HEK293 (cell line): Measurements from ENCODE around the gene ADIPOR2.

Experiments
- CTCF ChIA-PET: fragments of 350-600 bp; formaldehyde crosslinking; extraction: SDS; loops from one replicate; lab custom pipeline; 2021; ENCODE audit warnings: antibody characterized with exemption; lab: Yijun Ruan, JAX
- POLR2A ChIA-PET: fragments of 300-600 bp; formaldehyde crosslinking; extraction: SDS; loops from one replicate; lab custom pipeline; 2020; ENCODE audit warnings: antibody characterized with exemption, inconsistent platforms; lab: Yijun Ruan, JAX
- H3K27ac ChIP-seq: fragments of 200-500 bp; sonication (Bioruptor generic); 2 replicates; pipeline ENCODE4 v1.5.1; 2014; ENCODE audit warnings: low read depth, low read length, control low read depth, inconsistent platforms; ENCODE audit errors: extremely low read depth
- H3K36me3 ChIP-seq, 2 experiments: fragments of 200-500 bp in 1 of 2; sonication (Bioruptor generic) in 1 of 2; 1 replicate in 1 of 2; 2 replicates in 1 of 2; pipeline ENCODE4 v1.5.1; 2014 to 2017; ENCODE audit warnings: inconsistent platforms in 2 of 2, low read length in 2 of 2; ENCODE audit not compliant: control insufficient read depth in 2 of 2, insufficient read depth in 1 of 2
- H3K4me1 ChIP-seq: fragments of 200-500 bp; sonication (Bioruptor generic); 2 replicates; pipeline ENCODE4 v1.5.1; 2014; ENCODE audit warnings: mild to moderate bottlenecking, low read length, inconsistent platforms; ENCODE audit not compliant: control insufficient read depth, insufficient read depth
- H3K4me3 ChIP-seq: 2 replicates; pipeline ENCODE4 v1.5.1; 2011; ENCODE audit warnings: low read depth, mild to moderate bottlenecking, control low read depth, low read length, moderate library complexity
- H3K9me3 ChIP-seq: fragments of 200-500 bp; sonication (Bioruptor generic); 2 replicates; pipeline ENCODE4 v1.5.1; 2014; ENCODE audit warnings: low read depth, low read length, inconsistent platforms; ENCODE audit not compliant: control insufficient read depth, insufficient read depth
- GLI2 ChIP-seq: fragments of 450-650 bp; formaldehyde crosslinking; IDR thresholded peaks from 2 replicates; pipeline ENCODE4; 2017; ENCODE audit warnings: missing biosample characterization, missing genetic modification characterization, low read depth, borderline replicate concordance
- IKZF3 ChIP-seq: fragments of 450-650 bp; IDR thresholded peaks from 2 replicates; pipeline ENCODE4 v1.5.0; 2018; ENCODE audit warnings: missing biosample characterization, mild to moderate bottlenecking, missing genetic modification characterization, moderate library complexity
- KLF7 ChIP-seq: fragments of 450-650 bp; formaldehyde crosslinking; IDR thresholded peaks from 2 replicates; pipeline ENCODE4 v1.5.1; 2016; ENCODE audit warnings: missing biosample characterization, missing genetic modification characterization, borderline replicate concordance
- KLF9 ChIP-seq: fragments of 450-650 bp; formaldehyde crosslinking; IDR thresholded peaks from 2 replicates; pipeline ENCODE4 v1.5.1; 2016; ENCODE audit warnings: missing biosample characterization, missing genetic modification characterization, low read depth
- PRDM6 ChIP-seq: fragments of 450-650 bp; formaldehyde crosslinking; IDR thresholded peaks from 2 replicates; pipeline ENCODE4 v1.5.1; 2017; ENCODE audit warnings: missing biosample characterization, missing genetic modification characterization
- RBAK ChIP-seq: fragments of 450-650 bp; formaldehyde crosslinking; IDR thresholded peaks from 2 replicates; pipeline ENCODE4 v1.5.1; 2016; ENCODE audit warnings: missing biosample characterization, missing genetic modification characterization
- ZBTB17 ChIP-seq: fragments of 450-650 bp; formaldehyde crosslinking; IDR thresholded peaks from 2 replicates; pipeline ENCODE4 v1.5.1; 2016; ENCODE audit warnings: missing biosample characterization, missing genetic modification characterization
- ZBTB48 ChIP-seq: fragments of 450-650 bp; formaldehyde crosslinking; IDR thresholded peaks from 2 replicates; pipeline ENCODE4 v1.5.1; 2016; ENCODE audit warnings: missing biosample characterization, missing genetic modification characterization
- ZNF146 ChIP-seq: fragments of 450-650 bp; formaldehyde crosslinking; IDR thresholded peaks from 2 replicates; pipeline ENCODE4 v1.5.1; 2016; ENCODE audit warnings: missing biosample characterization, missing genetic modification characterization
- ZNF24 ChIP-seq: fragments of 450-650 bp; formaldehyde crosslinking; IDR thresholded peaks from 2 replicates; pipeline ENCODE4 v1.5.1; 2016; ENCODE audit warnings: missing biosample characterization, missing genetic modification characterization
- ZNF266 ChIP-seq: fragments of 450-650 bp; formaldehyde crosslinking; IDR thresholded peaks from 2 replicates; pipeline ENCODE4 v1.5.1; 2016; ENCODE audit warnings: missing biosample characterization, missing genetic modification characterization, low read depth
- ZNF513 ChIP-seq: fragments of 450-650 bp; IDR thresholded peaks from 2 replicates; pipeline ENCODE4 v1.5.1; 2018; ENCODE audit warnings: missing biosample characterization, missing genetic modification characterization
- ZNF555 ChIP-seq: fragments of 450-650 bp; formaldehyde crosslinking; conservative IDR thresholded peaks from 2 replicates; pipeline ENCODE4 v1.5.1; 2017; ENCODE audit warnings: missing biosample characterization, mild to moderate bottlenecking, missing genetic modification characterization, inconsistent platforms
- ZNF621 ChIP-seq: fragments of 450-650 bp; formaldehyde crosslinking; IDR thresholded peaks from 2 replicates; pipeline ENCODE4 v1.5.1; 2017; ENCODE audit warnings: missing biosample characterization, missing genetic modification characterization
- ZNF701 ChIP-seq: fragments of 450-650 bp; formaldehyde crosslinking; IDR thresholded peaks from 2 replicates; pipeline ENCODE4 v1.5.1; 2016; ENCODE audit warnings: missing biosample characterization, missing genetic modification characterization
- ZNF768 ChIP-seq: fragments of 450-650 bp; formaldehyde crosslinking; IDR thresholded peaks from 2 replicates; pipeline ENCODE4 v1.5.1; 2018; ENCODE audit warnings: missing biosample characterization, mild to moderate bottlenecking, missing genetic modification characterization
- ZNF776 ChIP-seq: fragments of 450-650 bp; formaldehyde crosslinking; IDR thresholded peaks from 2 replicates; pipeline ENCODE4 v1.5.0; 2017; ENCODE audit warnings: missing biosample characterization, missing genetic modification characterization, borderline replicate concordance
- ZSCAN5A ChIP-seq: fragments of 450-650 bp; formaldehyde crosslinking; IDR thresholded peaks from 2 replicates; pipeline ENCODE4 v1.5.1; 2016; ENCODE audit warnings: missing biosample characterization, missing genetic modification characterization
- TF ChIP-seq, protein P1 (sequence below): fragments of 450-650 bp; formaldehyde crosslinking; IDR thresholded peaks from 2 replicates; pipeline ENCODE4 v1.5.1; 2016; ENCODE audit warnings: missing biosample characterization, missing genetic modification characterization
- TF ChIP-seq, protein P2 (sequence below): fragments of 450-650 bp; IDR thresholded peaks from 2 replicates; pipeline ENCODE4 v1.5.1; 2018; ENCODE audit warnings: missing biosample characterization, mild to moderate bottlenecking, missing genetic modification characterization
- TF ChIP-seq, protein P3 (sequence below): fragments of 450-650 bp; formaldehyde crosslinking; IDR thresholded peaks from 2 replicates; pipeline ENCODE4 v1.5.1; 2016; ENCODE audit warnings: missing biosample characterization, missing genetic modification characterization
- TF ChIP-seq, protein P4 (sequence below): fragments of 450-650 bp; formaldehyde crosslinking; IDR thresholded peaks from 2 replicates; pipeline ENCODE4 v1.5.1; 2016; ENCODE audit warnings: missing biosample characterization, missing genetic modification characterization, borderline replicate concordance

ADIPOR2 gene

GRCh38 chr12:1724250-1724649 is 33.4 kb downstream of the ADIPOR2 start (continued):
- TF ChIP-seq ZNF513 (tag by site-specific recombination) (no peak), RBAK (no peak)
- TF ChIP-seq, protein P1, sequence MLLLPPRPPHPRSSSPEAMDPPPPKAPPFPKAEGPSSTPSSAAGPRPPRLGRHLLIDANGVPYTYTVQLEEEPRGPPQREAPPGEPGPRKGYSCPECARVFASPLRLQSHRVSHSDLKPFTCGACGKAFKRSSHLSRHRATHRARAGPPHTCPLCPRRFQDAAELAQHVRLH (tag by site-specific recombination) = no peak
- TF ChIP-seq, all 188 proteins: peak for 0

GRCh38 chr12:1726753-1727152 is 35.9 kb downstream of the ADIPOR2 start:
- no peak for TF ChIP-seq ZNF24 (tag by site-specific recombination)
- TF ChIP-seq GLI2 (tag by site-specific recombination) = no peak
- no peak for TF ChIP-seq ZNF701
- no peak for TF ChIP-seq ZNF768
- TF ChIP-seq KLF7 (tag by site-specific recombination) = no peak
- no peak for TF ChIP-seq ZBTB17 (tag by site-specific recombination)
- no peak for TF ChIP-seq IKZF3 (tag by site-specific recombination)
- TF ChIP-seq, protein P2, sequence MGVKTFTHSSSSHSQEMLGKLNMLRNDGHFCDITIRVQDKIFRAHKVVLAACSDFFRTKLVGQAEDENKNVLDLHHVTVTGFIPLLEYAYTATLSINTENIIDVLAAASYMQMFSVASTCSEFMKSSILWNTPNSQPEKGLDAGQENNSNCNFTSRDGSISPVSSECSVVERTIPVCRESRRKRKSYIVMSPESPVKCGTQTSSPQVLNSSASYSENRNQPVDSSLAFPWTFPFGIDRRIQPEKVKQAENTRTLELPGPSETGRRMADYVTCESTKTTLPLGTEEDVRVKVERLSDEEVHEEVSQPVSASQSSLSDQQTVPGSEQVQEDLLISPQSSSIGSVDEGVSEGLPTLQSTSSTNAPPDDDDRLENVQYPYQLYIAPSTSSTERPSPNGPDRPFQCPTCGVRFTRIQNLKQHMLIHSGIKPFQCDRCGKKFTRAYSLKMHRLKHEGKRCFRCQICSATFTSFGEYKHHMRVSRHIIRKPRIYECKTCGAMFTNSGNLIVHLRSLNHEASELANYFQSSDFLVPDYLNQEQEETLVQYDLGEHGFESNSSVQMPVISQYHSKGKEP (tag by site-specific recombination) = no peak
- no peak for TF ChIP-seq ZNF776 (tag by site-specific recombination)
- TF ChIP-seq ZSCAN5A = no peak
- TF ChIP-seq KLF9 = no peak
- no peak for TF ChIP-seq PRDM6 (tag by site-specific recombination)
- no peak for TF ChIP-seq ZNF555 (tag by site-specific recombination)
- TF ChIP-seq, protein P3, sequence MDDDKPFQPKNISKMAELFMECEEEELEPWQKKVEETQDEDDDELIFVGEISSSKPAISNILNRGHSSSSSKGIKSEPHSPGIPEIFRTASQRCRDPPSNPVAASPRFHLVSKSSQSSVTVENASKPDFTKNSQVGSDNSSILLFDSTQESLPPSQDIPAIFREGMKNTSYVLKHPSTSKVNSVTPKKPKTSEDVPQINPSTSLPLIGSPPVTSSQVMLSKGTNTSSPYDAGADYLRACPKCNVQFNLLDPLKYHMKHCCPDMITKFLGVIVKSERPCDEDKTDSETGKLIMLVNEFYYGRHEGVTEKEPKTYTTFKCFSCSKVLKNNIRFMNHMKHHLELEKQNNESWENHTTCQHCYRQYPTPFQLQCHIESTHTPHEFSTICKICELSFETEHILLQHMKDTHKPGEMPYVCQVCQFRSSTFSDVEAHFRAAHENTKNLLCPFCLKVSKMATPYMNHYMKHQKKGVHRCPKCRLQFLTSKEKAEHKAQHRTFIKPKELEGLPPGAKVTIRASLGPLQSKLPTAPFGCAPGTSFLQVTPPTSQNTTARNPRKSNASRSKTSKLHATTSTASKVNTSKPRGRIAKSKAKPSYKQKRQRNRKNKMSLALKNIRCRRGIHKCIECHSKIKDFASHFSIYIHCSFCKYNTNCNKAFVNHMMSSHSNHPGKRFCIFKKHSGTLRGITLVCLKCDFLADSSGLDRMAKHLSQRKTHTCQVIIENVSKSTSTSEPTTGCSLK = no peak
- no peak for TF ChIP-seq ZBTB48 (tag by site-specific recombination)
- no peak for TF ChIP-seq ZNF146 (tag by site-specific recombination)
- TF ChIP-seq, protein P4, sequence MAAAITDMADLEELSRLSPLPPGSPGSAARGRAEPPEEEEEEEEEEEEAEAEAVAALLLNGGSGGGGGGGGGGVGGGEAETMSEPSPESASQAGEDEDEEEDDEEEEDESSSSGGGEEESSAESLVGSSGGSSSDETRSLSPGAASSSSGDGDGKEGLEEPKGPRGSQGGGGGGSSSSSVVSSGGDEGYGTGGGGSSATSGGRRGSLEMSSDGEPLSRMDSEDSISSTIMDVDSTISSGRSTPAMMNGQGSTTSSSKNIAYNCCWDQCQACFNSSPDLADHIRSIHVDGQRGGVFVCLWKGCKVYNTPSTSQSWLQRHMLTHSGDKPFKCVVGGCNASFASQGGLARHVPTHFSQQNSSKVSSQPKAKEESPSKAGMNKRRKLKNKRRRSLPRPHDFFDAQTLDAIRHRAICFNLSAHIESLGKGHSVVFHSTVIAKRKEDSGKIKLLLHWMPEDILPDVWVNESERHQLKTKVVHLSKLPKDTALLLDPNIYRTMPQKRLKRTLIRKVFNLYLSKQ = no peak
- TF ChIP-seq ZNF266 (tag by site-specific recombination) = no peak
- no peak for TF ChIP-seq ZNF621 (tag by site-specific recombination)
- no peaks in the 10 kb centered on the region for H3K9me3 ChIP-seq
- ChIA-PET POLR2A (no interaction called here), CTCF (no interaction called here)
- no peaks in the 10 kb centered on the region; a peak in 1 of 3 replicates for H3K36me3 ChIP-seq
- no peak overlapping the region for H3K4me3 ChIP-seq
- H3K27ac ChIP-seq = no peak overlapping the region
- H3K4me1 ChIP-seq = no peaks in the 10 kb centered on the region
